Measurements from ENCODE around the gene ATP5ME. TPM values are rescaled to one million over a fixed set of nuclear protein-coding genes. Genes with fewer than 3 reads are reported as not detected.
"Not testable (repeated sequence)": the region's sequence is repeated elsewhere in the genome, so short reads cannot be mapped to it uniquely, and the experiment has no call there.

Gene ATP5ME
- total RNA-seq, 1 experiment from 2014 or later: 87.6 TPM

- no peak for DNase-seq (ENCODE audit: low read depth in 1 of 2, low spot score in 2 of 2)
- no peak overlapping the region for H3K27ac ChIP-seq
- H3K4me3 ChIP-seq: no peak overlapping the region
- H3K9me3 ChIP-seq (replicated peaks): no peaks in the 10 kb centered on the region
- H3K27me3 ChIP-seq (replicated peaks): no peaks in the 10 kb centered on the region
- H3K4me1 ChIP-seq (replicated peaks): peaks cover 18% of the 10 kb centered on the region
- H3K36me3 ChIP-seq: peaks cover 6% of the 10 kb centered on the region; the same call in 1 of the 2 replicates
Measured at GRCh38 chr4:675980-676870, 2.1 kb upstream of the ATP5ME start.

GRCh38 chr4:675036-675882 is 1.2 kb upstream of the ATP5ME start:
- peak overlapping the region; percentile 89; the same call in 1 of the 2 replicates for H3K27ac ChIP-seq
- H3K9me3 ChIP-seq (replicated peaks): no peaks in the 10 kb centered on the region
- H3K36me3 ChIP-seq: peaks cover 10% of the 10 kb centered on the region; the same call in 1 of the 2 replicates
- H3K4me3 ChIP-seq: peak overlapping the region; percentile 96
- peaks cover 13% of the 10 kb centered on the region for H3K4me1 ChIP-seq (replicated peaks)
- peak in 1 of 2 experiments; percentile 13 for DNase-seq (ENCODE audit: low read depth in 1 of 2, low spot score in 2 of 2)
- H3K27me3 ChIP-seq (replicated peaks): no peaks in the 10 kb centered on the region

GRCh38 chr4:673349-674091 is 556 bp downstream of the ATP5ME start:
- peaks cover 13% of the 10 kb centered on the region for H3K4me1 ChIP-seq (replicated peaks)
- peak overlapping the region; percentile 96 for H3K4me3 ChIP-seq
- H3K27me3 ChIP-seq (replicated peaks): no peaks in the 10 kb centered on the region
- no peaks in the 10 kb centered on the region for H3K9me3 ChIP-seq (replicated peaks)
- no peak for DNase-seq (ENCODE audit: low read depth in 1 of 2, low spot score in 2 of 2)
- H3K36me3 ChIP-seq: peaks cover 10% of the 10 kb centered on the region; the same call in 1 of the 2 replicates
- no peak overlapping the region for H3K27ac ChIP-seq

GRCh38 chr4:671769-672168 is 2.3 kb downstream of the ATP5ME start:
- Histone ChIP-seq H3K36me3 (peaks cover 10% of the 10 kb centered on the region; the same call in 1 of the 2 replicates), H3K4me1 (replicated peaks) (peaks cover 13% of the 10 kb centered on the region), H3K9me3 (replicated peaks) (no peaks in the 10 kb centered on the region), H3K27me3 (replicated peaks) (no peaks in the 10 kb centered on the region), H3K27ac (no peak overlapping the region), H3K4me3 (no peak overlapping the region)
- no peak for DNase-seq (ENCODE audit: low read depth in 1 of 2, low spot score in 2 of 2)

- not testable (repeated sequence) for H3K27ac ChIP-seq; H3K27me3 ChIP-seq (replicated peaks); H3K4me1 ChIP-seq (replicated peaks); DNase-seq (ENCODE audit: low read depth in 1 of 2, low spot score in 2 of 2); H3K4me3 ChIP-seq; H3K9me3 ChIP-seq (replicated peaks)
- H3K36me3 ChIP-seq: peaks cover 10% of the 10 kb centered on the region; the same call in 1 of the 2 replicates
Measured at GRCh38 chr4:669806-670559, 4.1 kb downstream of the ATP5ME start.

- H3K36me3 ChIP-seq; H3K4me1 ChIP-seq (replicated peaks); H3K9me3 ChIP-seq (replicated peaks); H3K27ac ChIP-seq; H3K27me3 ChIP-seq (replicated peaks); DNase-seq (ENCODE audit: low read depth in 1 of 2, low spot score in 2 of 2); H3K4me3 ChIP-seq: not testable (repeated sequence)
Measured at GRCh38 chr4:668219-668618, 5.9 kb downstream of the ATP5ME start.

- Histone ChIP-seq H3K36me3 (peaks cover 6% of the 10 kb centered on the region; the same call in 1 of the 2 replicates), H3K4me3 (no peak overlapping the region), H3K4me1 (replicated peaks) (no peaks in the 10 kb centered on the region), H3K27ac (no peak overlapping the region), H3K9me3 (replicated peaks) (no peaks in the 10 kb centered on the region), H3K27me3 (replicated peaks) (no peaks in the 10 kb centered on the region)
- DNase-seq (ENCODE audit: low read depth in 1 of 2, low spot score in 2 of 2): no peak
Measured at GRCh38 chr4:667545-667925, 6.5 kb downstream of the ATP5ME start.

GRCh38 chr4:666822-667544 is 7.1 kb downstream of the ATP5ME start:
- Histone ChIP-seq H3K4me3 (no peak overlapping the region), H3K27me3 (replicated peaks) (no peaks in the 10 kb centered on the region), H3K9me3 (replicated peaks) (no peaks in the 10 kb centered on the region), H3K4me1 (replicated peaks) (no peaks in the 10 kb centered on the region), H3K27ac (no peak overlapping the region), H3K36me3 (peaks cover 4% of the 10 kb centered on the region; the same call in 1 of the 2 replicates)
- DNase-seq (ENCODE audit: low read depth in 1 of 2, low spot score in 2 of 2): no peak

- no peak for DNase-seq (ENCODE audit: low read depth in 1 of 2, low spot score in 2 of 2)
- H3K36me3 ChIP-seq: 0 out of 2 replicates have a peak, but pooled peaks cover 4% of the 10 kb centered on the region
- no peak overlapping the region for H3K27ac ChIP-seq
- H3K4me1 ChIP-seq (replicated peaks): no peaks in the 10 kb centered on the region
- H3K9me3 ChIP-seq (replicated peaks): no peaks in the 10 kb centered on the region
- no peak overlapping the region for H3K4me3 ChIP-seq
- no peaks in the 10 kb centered on the region for H3K27me3 ChIP-seq (replicated peaks)
Measured at GRCh38 chr4:666436-666810, 7.7 kb downstream of the ATP5ME start.

GRCh38 chr4:665751-666435 is 8.2 kb downstream of the ATP5ME start:
- H3K4me3 ChIP-seq: no peak overlapping the region
- no peaks in the 10 kb centered on the region for H3K27me3 ChIP-seq (replicated peaks)
- no peaks in the 10 kb centered on the region for H3K9me3 ChIP-seq (replicated peaks)
- H3K27ac ChIP-seq: no peak overlapping the region
- 0 out of 2 replicates have a peak, but pooled peaks cover 1% of the 10 kb centered on the region for H3K36me3 ChIP-seq
- H3K4me1 ChIP-seq (replicated peaks): no peaks in the 10 kb centered on the region
- DNase-seq (ENCODE audit: low read depth in 1 of 2, low spot score in 2 of 2): no peak

GRCh38 chr4:665381-665750 is 8.7 kb downstream of the ATP5ME start:
- Histone ChIP-seq H3K4me3 (no peak overlapping the region), H3K27me3 (replicated peaks) (no peaks in the 10 kb centered on the region), H3K9me3 (replicated peaks) (no peaks in the 10 kb centered on the region), H3K4me1 (replicated peaks) (no peaks in the 10 kb centered on the region), H3K27ac (no peak overlapping the region), H3K36me3 (no peaks in the 10 kb centered on the region)
- no peak for DNase-seq (ENCODE audit: low read depth in 1 of 2, low spot score in 2 of 2)

- H3K27me3 ChIP-seq (replicated peaks): no peaks in the 10 kb centered on the region
Measured at GRCh38 chr4:664713-665231, 9.3 kb downstream of the ATP5ME start.

More at GRCh38 chr4:664713-665231, 9.3 kb downstream of the ATP5ME start:
- no peaks in the 10 kb centered on the region for H3K9me3 ChIP-seq (replicated peaks)
- no peak overlapping the region for H3K4me3 ChIP-seq
- no peaks in the 10 kb centered on the region for H3K36me3 ChIP-seq
- H3K27ac ChIP-seq: no peak overlapping the region
- DNase-seq (ENCODE audit: low read depth in 1 of 2, low spot score in 2 of 2): no peak
- H3K4me1 ChIP-seq (replicated peaks): no peaks in the 10 kb centered on the region

Data from SJSA1 (cell line).